ENCODE measurements around the gene CNOT4. TPM values are rescaled to one million over a fixed set of nuclear protein-coding genes. Genes with fewer than 3 reads are reported as not detected.

Gene CNOT4
- total RNA-seq, 2 donors from 2014 or later, result 34.0 to 34.5 TPM

Other genes starting within 250 kb of the CNOT4 start
- gene NUP205, start 47.8 kb upstream of the CNOT4 start, total RNA-seq, result 10 to 100 TPM; 45.4 to 47.4 TPM
- gene STMP1, start 152.4 kb upstream of the CNOT4 start, total RNA-seq, result 10 to 100 TPM; 15.7 to 20.7 TPM
- not detected for gene SLC13A4, start 218.1 kb upstream of the CNOT4 start, total RNA-seq
- gene FAM180A, start 238.7 kb upstream of the CNOT4 start, total RNA-seq, result not detected